ENCODE measurements around the gene NME4. TPM values are rescaled to one million over a fixed set of nuclear protein-coding genes. Genes with fewer than 3 reads are reported as not detected.
"Not testable (repeated sequence)": the region's sequence is repeated elsewhere in the genome, so short reads cannot be mapped to it uniquely, and the experiment has no call there.

NME4 gene
- polyA plus RNA-seq, 1 donor (not counting 4 experiments of a cell fraction or from before 2014, with no cell fraction given) = 141 TPM

- no peaks in the 10 kb centered on the region for H4K20me1 ChIP-seq (ENCODE audit: control insufficient read depth, extremely low read depth, insufficient read depth, low read length)
- H3K9ac ChIP-seq (ENCODE audit: control insufficient read depth, extremely low read depth, insufficient read depth, low read length) = no peak overlapping the region
- no peak overlapping the region for H2AFZ ChIP-seq (ENCODE audit: control insufficient read depth, low read length)
- H3K27ac ChIP-seq (ENCODE audit: control insufficient read depth, insufficient read depth, low read length) = no peak overlapping the region
- H3K9me1 ChIP-seq (ENCODE audit: control insufficient read depth, extremely low read depth, insufficient read depth, low read length) = no peaks in the 10 kb centered on the region
- FAIRE-seq = no peak
- DNase-seq (ENCODE audit: low read depth, low spot score) = no peak
- H3K36me3 ChIP-seq (ENCODE audit: control insufficient read depth in 2 of 2, extremely low read depth in 1 of 2, insufficient read depth in 2 of 2, low read length in 2 of 2) = peaks cover 4 to 9% of the 10 kb centered on the region in 2 experiments
- H3K9me3 ChIP-seq (ENCODE audit: control insufficient read depth, low read depth, low read length) = no peaks in the 10 kb centered on the region
- no peaks in the 10 kb centered on the region for H3K79me2 ChIP-seq (ENCODE audit: control insufficient read depth, insufficient read depth, low read length)
- dilution Hi-C loops (cut with MboI; ENCODE audit: extremely low pct_ligation_motif_present, low sequenced_read_pairs) = no loop called here
- no peak overlapping the region for H3K4me2 ChIP-seq (ENCODE audit: control insufficient read depth, extremely low read depth, insufficient read depth, low read depth, low read length)
- peaks cover 5% of the 10 kb centered on the region for H3K4me1 ChIP-seq (ENCODE audit: control insufficient read depth, extremely low read depth, insufficient read depth, low read length)
- H3K27me3 ChIP-seq (ENCODE audit: control insufficient read depth, extremely low read depth, insufficient read depth, low read length) = no peaks in the 10 kb centered on the region
- no peak for TF ChIP-seq EZH2 (IDR thresholded peaks at IDR 0.05; ENCODE audit: low read length)
- TF ChIP-seq CTCF (optimal IDR thresholded peaks at IDR 0.05 in 1 of 3, IDR thresholded peaks at IDR 0.05 in 1 of 3, conservative IDR thresholded peaks at IDR 0.05 in 1 of 3; ENCODE audit: extremely low read depth in 1 of 3, insufficient read depth in 2 of 3, low read length in 3 of 3) = no peak
- no peak overlapping the region for H3K4me3 ChIP-seq (ENCODE audit: control insufficient read depth in 2 of 3, extremely low read depth in 1 of 3, insufficient read depth in 2 of 3, low read depth in 1 of 3, low read length in 3 of 3)
Observed at GRCh38 chr16:411576-412265, 14.7 kb downstream of the NME4 start.

- no peaks in the 10 kb centered on the region for H3K9me3 ChIP-seq (ENCODE audit: control insufficient read depth, low read depth, low read length)
- H3K9me1 ChIP-seq (ENCODE audit: control insufficient read depth, extremely low read depth, insufficient read depth, low read length) = no peaks in the 10 kb centered on the region
- FAIRE-seq = no peak
- dilution Hi-C loops (cut with MboI; ENCODE audit: extremely low pct_ligation_motif_present, low sequenced_read_pairs) = no loop called here
- H3K36me3 ChIP-seq (ENCODE audit: control insufficient read depth in 2 of 2, extremely low read depth in 1 of 2, insufficient read depth in 2 of 2, low read length in 2 of 2) = peaks cover 4 to 7% of the 10 kb centered on the region in 2 experiments
- H3K4me3 ChIP-seq (ENCODE audit: control insufficient read depth in 2 of 3, extremely low read depth in 1 of 3, insufficient read depth in 2 of 3, low read depth in 1 of 3, low read length in 3 of 3) = no peak overlapping the region
- no peak overlapping the region for H3K9ac ChIP-seq (ENCODE audit: control insufficient read depth, extremely low read depth, insufficient read depth, low read length)
- no peaks in the 10 kb centered on the region for H3K27me3 ChIP-seq (ENCODE audit: control insufficient read depth, extremely low read depth, insufficient read depth, low read length)
- peak overlapping the region; percentile 12 for H2AFZ ChIP-seq (ENCODE audit: control insufficient read depth, low read length)
- peaks cover 5% of the 10 kb centered on the region for H3K4me1 ChIP-seq (ENCODE audit: control insufficient read depth, extremely low read depth, insufficient read depth, low read length)
- H3K27ac ChIP-seq (ENCODE audit: control insufficient read depth, insufficient read depth, low read length) = no peak overlapping the region
- H3K4me2 ChIP-seq (ENCODE audit: control insufficient read depth, extremely low read depth, insufficient read depth, low read depth, low read length) = no peak overlapping the region
- no peaks in the 10 kb centered on the region for H4K20me1 ChIP-seq (ENCODE audit: control insufficient read depth, extremely low read depth, insufficient read depth, low read length)
- no peak for TF ChIP-seq CTCF (optimal IDR thresholded peaks at IDR 0.05 in 1 of 3, IDR thresholded peaks at IDR 0.05 in 1 of 3, conservative IDR thresholded peaks at IDR 0.05 in 1 of 3; ENCODE audit: extremely low read depth in 1 of 3, insufficient read depth in 2 of 3, low read length in 3 of 3)
- no peak for TF ChIP-seq EZH2 (IDR thresholded peaks at IDR 0.05; ENCODE audit: low read length)
- H3K79me2 ChIP-seq (ENCODE audit: control insufficient read depth, insufficient read depth, low read length) = no peaks in the 10 kb centered on the region
- no peak for DNase-seq (ENCODE audit: low read depth, low spot score)
Observed at GRCh38 chr16:414395-415169, 17.6 kb downstream of the NME4 start.

GRCh38 chr16:415170-415498 is 18.1 kb downstream of the NME4 start:
- H3K4me2 ChIP-seq (ENCODE audit: control insufficient read depth, extremely low read depth, insufficient read depth, low read depth, low read length); H2AFZ ChIP-seq (ENCODE audit: control insufficient read depth, low read length); H3K79me2 ChIP-seq (ENCODE audit: control insufficient read depth, insufficient read depth, low read length); H3K4me3 ChIP-seq (ENCODE audit: control insufficient read depth in 2 of 3, extremely low read depth in 1 of 3, insufficient read depth in 2 of 3, low read depth in 1 of 3, low read length in 3 of 3); dilution Hi-C loops (cut with MboI; ENCODE audit: extremely low pct_ligation_motif_present, low sequenced_read_pairs); H3K9ac ChIP-seq (ENCODE audit: control insufficient read depth, extremely low read depth, insufficient read depth, low read length); H3K36me3 ChIP-seq (ENCODE audit: control insufficient read depth in 2 of 2, extremely low read depth in 1 of 2, insufficient read depth in 2 of 2, low read length in 2 of 2); H3K27me3 ChIP-seq (ENCODE audit: control insufficient read depth, extremely low read depth, insufficient read depth, low read length); H3K4me1 ChIP-seq (ENCODE audit: control insufficient read depth, extremely low read depth, insufficient read depth, low read length); H3K9me1 ChIP-seq (ENCODE audit: control insufficient read depth, extremely low read depth, insufficient read depth, low read length); H4K20me1 ChIP-seq (ENCODE audit: control insufficient read depth, extremely low read depth, insufficient read depth, low read length); H3K27ac ChIP-seq (ENCODE audit: control insufficient read depth, insufficient read depth, low read length); H3K9me3 ChIP-seq (ENCODE audit: control insufficient read depth, low read depth, low read length); FAIRE-seq; DNase-seq (ENCODE audit: low read depth, low spot score): not testable (repeated sequence)
